ENCODE data around the gene FUT7.

DNA sequence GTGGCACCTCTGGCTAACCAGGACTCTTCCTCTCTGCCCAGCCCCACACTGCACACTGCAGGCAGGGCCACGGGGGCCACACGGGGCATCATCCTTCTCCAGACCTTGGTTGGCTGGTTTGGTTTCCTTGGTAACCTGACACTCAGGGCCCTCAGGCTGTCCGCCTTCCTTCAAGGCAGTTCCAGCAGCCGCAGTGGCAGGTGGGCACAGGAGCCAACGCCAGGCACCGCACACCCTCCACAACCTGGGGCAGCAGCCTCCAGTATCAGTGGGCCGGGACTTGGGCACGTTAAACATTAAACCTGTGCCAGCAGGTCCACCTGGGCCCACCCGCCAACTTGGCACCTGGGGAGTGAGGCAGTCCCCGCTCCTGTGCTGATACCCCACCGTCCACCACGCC lies 12.1 kb upstream of the FUT7 start:
- TF ChIP-seq FOSL1 (IDR thresholded peaks at IDR 0.05; ENCODE audit: low read depth): no peak
- no peak for TF ChIP-seq CTCF (IDR thresholded peaks at IDR 0.05 in 2 of 3, conservative IDR thresholded peaks at IDR 0.05 in 1 of 3; ENCODE audit: borderline replicate concordance in 1 of 3, insufficient read depth in 1 of 3, low read depth in 2 of 3, low read length in 2 of 3)
- no peak for TF ChIP-seq JUND (IDR thresholded peaks at IDR 0.05)
- TF ChIP-seq TCF7L2 (IDR thresholded peaks at IDR 0.05; ENCODE audit: borderline replicate concordance, extremely low read depth, insufficient read depth, insufficient read length): no peak
- TF ChIP-seq ELF1 (IDR thresholded peaks at IDR 0.05; ENCODE audit: borderline replicate concordance, low read depth): no peak
- no peak for TF ChIP-seq POLR2A (IDR thresholded peaks at IDR 0.05; ENCODE audit: borderline replicate concordance, extremely low read depth, insufficient read depth, insufficient read length)
- no peak for TF ChIP-seq CEBPB (IDR thresholded peaks at IDR 0.05; ENCODE audit: low read depth)
- TF ChIP-seq, protein P1, sequence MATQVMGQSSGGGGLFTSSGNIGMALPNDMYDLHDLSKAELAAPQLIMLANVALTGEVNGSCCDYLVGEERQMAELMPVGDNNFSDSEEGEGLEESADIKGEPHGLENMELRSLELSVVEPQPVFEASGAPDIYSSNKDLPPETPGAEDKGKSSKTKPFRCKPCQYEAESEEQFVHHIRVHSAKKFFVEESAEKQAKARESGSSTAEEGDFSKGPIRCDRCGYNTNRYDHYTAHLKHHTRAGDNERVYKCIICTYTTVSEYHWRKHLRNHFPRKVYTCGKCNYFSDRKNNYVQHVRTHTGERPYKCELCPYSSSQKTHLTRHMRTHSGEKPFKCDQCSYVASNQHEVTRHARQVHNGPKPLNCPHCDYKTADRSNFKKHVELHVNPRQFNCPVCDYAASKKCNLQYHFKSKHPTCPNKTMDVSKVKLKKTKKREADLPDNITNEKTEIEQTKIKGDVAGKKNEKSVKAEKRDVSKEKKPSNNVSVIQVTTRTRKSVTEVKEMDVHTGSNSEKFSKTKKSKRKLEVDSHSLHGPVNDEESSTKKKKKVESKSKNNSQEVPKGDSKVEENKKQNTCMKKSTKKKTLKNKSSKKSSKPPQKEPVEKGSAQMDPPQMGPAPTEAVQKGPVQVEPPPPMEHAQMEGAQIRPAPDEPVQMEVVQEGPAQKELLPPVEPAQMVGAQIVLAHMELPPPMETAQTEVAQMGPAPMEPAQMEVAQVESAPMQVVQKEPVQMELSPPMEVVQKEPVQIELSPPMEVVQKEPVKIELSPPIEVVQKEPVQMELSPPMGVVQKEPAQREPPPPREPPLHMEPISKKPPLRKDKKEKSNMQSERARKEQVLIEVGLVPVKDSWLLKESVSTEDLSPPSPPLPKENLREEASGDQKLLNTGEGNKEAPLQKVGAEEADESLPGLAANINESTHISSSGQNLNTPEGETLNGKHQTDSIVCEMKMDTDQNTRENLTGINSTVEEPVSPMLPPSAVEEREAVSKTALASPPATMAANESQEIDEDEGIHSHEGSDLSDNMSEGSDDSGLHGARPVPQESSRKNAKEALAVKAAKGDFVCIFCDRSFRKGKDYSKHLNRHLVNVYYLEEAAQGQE (IDR thresholded peaks at IDR 0.05; ENCODE audit: low read depth): no peak
- TF ChIP-seq, protein P2, sequence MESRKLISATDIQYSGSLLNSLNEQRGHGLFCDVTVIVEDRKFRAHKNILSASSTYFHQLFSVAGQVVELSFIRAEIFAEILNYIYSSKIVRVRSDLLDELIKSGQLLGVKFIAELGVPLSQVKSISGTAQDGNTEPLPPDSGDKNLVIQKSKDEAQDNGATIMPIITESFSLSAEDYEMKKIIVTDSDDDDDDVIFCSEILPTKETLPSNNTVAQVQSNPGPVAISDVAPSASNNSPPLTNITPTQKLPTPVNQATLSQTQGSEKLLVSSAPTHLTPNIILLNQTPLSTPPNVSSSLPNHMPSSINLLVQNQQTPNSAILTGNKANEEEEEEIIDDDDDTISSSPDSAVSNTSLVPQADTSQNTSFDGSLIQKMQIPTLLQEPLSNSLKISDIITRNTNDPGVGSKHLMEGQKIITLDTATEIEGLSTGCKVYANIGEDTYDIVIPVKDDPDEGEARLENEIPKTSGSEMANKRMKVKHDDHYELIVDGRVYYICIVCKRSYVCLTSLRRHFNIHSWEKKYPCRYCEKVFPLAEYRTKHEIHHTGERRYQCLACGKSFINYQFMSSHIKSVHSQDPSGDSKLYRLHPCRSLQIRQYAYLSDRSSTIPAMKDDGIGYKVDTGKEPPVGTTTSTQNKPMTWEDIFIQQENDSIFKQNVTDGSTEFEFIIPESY (IDR thresholded peaks at IDR 0.05; ENCODE audit: extremely low read depth, insufficient replicate concordance, low read length): no peak
- no peak for TF ChIP-seq CBX3 (IDR thresholded peaks at IDR 0.05; ENCODE audit: low read depth)
- no peak for TF ChIP-seq POLR2AphosphoS5 (IDR thresholded peaks at IDR 0.05; ENCODE audit: low read depth, low read length)
- TF ChIP-seq SRF (IDR thresholded peaks at IDR 0.05; ENCODE audit: low read depth): no peak
- no peak for TF ChIP-seq EZH2 (IDR thresholded peaks at IDR 0.05)
